PC-9 (cell line): Measurements from ENCODE around the gene CFAP91. TPM values are rescaled to one million over a fixed set of nuclear protein-coding genes. Genes with fewer than 3 reads are reported as not detected.

Experiments
- BruUV-seq: library from RNA; stranded (reverse); fragments of 400-500 nt; replicated peaks from 2 replicates; lab custom pipeline; 2021; lab: Mats Ljungman, UMichigan
- CTCF ChIA-PET: fragments of 300-600 bp; sonication (Branson Sonifier 250); formaldehyde crosslinking; loops from one replicate; lab custom pipeline; 2022; ENCODE audit warnings: antibody characterized with exemption; lab: Charles Lee
- POLR2A ChIA-PET: fragments of 300-600 bp; sonication (Branson Sonifier 250); formaldehyde crosslinking; loops from one replicate; lab custom pipeline; 2022; ENCODE audit warnings: antibody characterized with exemption; ENCODE audit not compliant: unreplicated experiment; lab: Charles Lee
- DNase-seq, 2 experiments: peaks; one replicate each; pipeline versions ENCODE4 v3.0.0 to v3.0.0-alpha.2; 2015 to 2022; ENCODE audit warnings: mixed read lengths in 1 of 2
- H2AFZ ChIP-seq: fragments of 200-600 bp; sonication (generic); 2 replicates; pipeline ENCODE4 v1.8.1; 2017; ENCODE audit warnings: antibody characterized with exemption
- H3F3A ChIP-seq: fragments of 200-600 bp; sonication (generic); 2 replicates; pipeline ENCODE4 v1.8.1; 2017; ENCODE audit warnings: antibody characterized with exemption, mild to moderate bottlenecking, low read depth; ENCODE audit not compliant: insufficient read depth
- H3K27ac ChIP-seq: fragments of 200-600 bp; sonication (generic); 2 replicates; pipeline ENCODE4 v1.6.1; 2016; ENCODE audit warnings: mixed run types
- H3K27me3 ChIP-seq: fragments of 200-600 bp; sonication (generic); 2 replicates; pipeline ENCODE4 v1.6.1; 2016; ENCODE audit warnings: low read depth, mixed run types; ENCODE audit not compliant: insufficient read depth
- H3K36me3 ChIP-seq: fragments of 200-600 bp; sonication (generic); 2 replicates; pipeline ENCODE4 v1.6.1; 2016; ENCODE audit warnings: low read depth, mixed run types
- H3K4me1 ChIP-seq: fragments of 200-600 bp; sonication (generic); replicated peaks from 2 replicates; pipeline ENCODE4 v1.6.1; 2016; ENCODE audit warnings: mixed run types; ENCODE audit not compliant: insufficient read depth
- H3K4me2 ChIP-seq: fragments of 200-600 bp; sonication (generic); 2 replicates; pipeline ENCODE4 v1.6.1; 2017; ENCODE audit warnings: mixed run types
- H3K4me3 ChIP-seq: fragments of 200-600 bp; sonication (generic); 2 replicates; pipeline ENCODE4 v1.6.1; 2016; ENCODE audit warnings: mixed run types
- H3K79me2 ChIP-seq: fragments of 200-600 bp; sonication (generic); 2 replicates; pipeline ENCODE4 v1.6.1; 2017; ENCODE audit warnings: low read depth, mixed run types
- H3K9me2 ChIP-seq: fragments of 200-600 bp; sonication (generic); 2 replicates; pipeline ENCODE4 v1.8.1; 2017; ENCODE audit warnings: mild to moderate bottlenecking; ENCODE audit not compliant: insufficient read depth
- H3K9me3 ChIP-seq: fragments of 200-600 bp; sonication (generic); 2 replicates; pipeline ENCODE4 v1.8.1; 2016; ENCODE audit warnings: low read depth; ENCODE audit not compliant: insufficient read depth
- H4K20me1 ChIP-seq: fragments of 200-600 bp; sonication (generic); 2 replicates; pipeline ENCODE4 v1.8.1; 2017; ENCODE audit not compliant: insufficient read depth
- CTCF ChIP-seq: fragments of 200-600 bp; sonication (generic); conservative IDR thresholded peaks from 2 replicates; pipeline ENCODE4 v1.6.1; 2017; ENCODE audit warnings: mixed run types, antibody characterized with exemption, mild to moderate bottlenecking, moderate library complexity
- EZH2 ChIP-seq: fragments of 200-600 bp; sonication (generic); IDR thresholded peaks from 2 replicates; pipeline ENCODE4 v1.8.0; 2017; ENCODE audit warnings: antibody characterized with exemption, low read depth
- intact Hi-C: fragments of 100-400 bp; cut with micrococcal nuclease; formaldehyde crosslinking; loops from one replicate; pipeline ENCODE4 v1.10.0; 2022; ENCODE audit not compliant: unreplicated experiment
- total RNA-seq: library from RNA; stranded (reverse); gene quantifications from 2 replicates; pipeline ENCODE4 v1.2.3, GENCODE V29; 2021

The CFAP91 gene
- total RNA-seq, 1 experiment from 2014 or later: 1.2 TPM

- H3K27ac ChIP-seq: no peak overlapping the region
- H3F3A ChIP-seq: no peaks in the 10 kb centered on the region
- intact Hi-C loops: loop anchor here (2.0 to 10.0 kb wide), 2 partner anchors 155 to 579 kb away; no protein-coding TSS in a partner anchor
- peaks cover 18% of the 10 kb centered on the region for H3K79me2 ChIP-seq
- H4K20me1 ChIP-seq: 0 out of 2 replicates have a peak, but pooled peaks cover 2% of the 10 kb centered on the region
- no peak overlapping the region for H3K4me3 ChIP-seq
- H3K27me3 ChIP-seq: no peaks in the 10 kb centered on the region
- no peaks in the 10 kb centered on the region for H3K9me3 ChIP-seq
- BruUV-seq: no TSS peak
- peaks cover 15% of the 10 kb centered on the region for H3K4me1 ChIP-seq
- no peak for DNase-seq
- no peaks in the 10 kb centered on the region for H3K9me2 ChIP-seq
- ChIA-PET POLR2A (no interaction called here), CTCF (no interaction called here)
- no peak overlapping the region for H2AFZ ChIP-seq
- TF ChIP-seq EZH2 (no peak), CTCF (no peak)
- H3K36me3 ChIP-seq: 0 out of 2 replicates have a peak, but pooled peaks cover 3% of the 10 kb centered on the region
- no peak overlapping the region for H3K4me2 ChIP-seq
Observed at GRCh38 chr3:119679874-119680273, 22.9 kb upstream of the CFAP91 start.

DNA sequence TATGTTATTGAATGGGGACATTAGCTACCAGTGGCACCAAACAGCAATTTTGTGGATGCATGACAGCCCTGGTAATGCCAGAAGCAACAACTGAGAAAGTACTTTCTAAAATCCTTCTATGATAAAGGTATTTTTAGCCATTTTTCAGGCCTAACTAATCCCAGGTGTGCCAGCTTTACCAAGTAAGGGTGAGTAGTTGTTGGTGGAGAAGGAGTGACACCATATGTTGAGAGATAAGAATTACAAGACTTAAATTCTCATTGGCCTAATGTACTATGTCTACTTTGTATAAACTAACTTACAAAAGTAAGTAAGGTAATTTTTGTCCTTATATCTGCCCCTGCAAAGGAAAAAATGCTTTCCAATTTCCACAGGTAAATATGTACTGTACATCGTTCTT lies 21.5 kb upstream of the CFAP91 start:
- BruUV-seq: no TSS peak
- no peaks in the 10 kb centered on the region for H3F3A ChIP-seq
- no peak for DNase-seq
- TF ChIP-seq EZH2 (no peak), CTCF (peak; percentile 62)
- H2AFZ ChIP-seq: no peak overlapping the region
- no peaks in the 10 kb centered on the region for H3K36me3 ChIP-seq
- peaks cover 7% of the 10 kb centered on the region for H3K4me1 ChIP-seq
- intact Hi-C loops: loop anchor here (1.0 to 2.0 kb wide), 3 partner anchors 502 to 797 kb away; no protein-coding TSS in a partner anchor
- H3K4me3 ChIP-seq: no peak overlapping the region
- H4K20me1 ChIP-seq: no peaks in the 10 kb centered on the region
- POLR2A ChIA-PET: no interaction called here
- no peaks in the 10 kb centered on the region for H3K9me2 ChIP-seq
- no peaks in the 10 kb centered on the region for H3K27me3 ChIP-seq
- H3K4me2 ChIP-seq: no peak overlapping the region
- peaks cover 4% of the 10 kb centered on the region for H3K79me2 ChIP-seq
- H3K9me3 ChIP-seq: no peaks in the 10 kb centered on the region
- CTCF ChIA-PET: no interaction called here
- no peak overlapping the region for H3K27ac ChIP-seq

DNA sequence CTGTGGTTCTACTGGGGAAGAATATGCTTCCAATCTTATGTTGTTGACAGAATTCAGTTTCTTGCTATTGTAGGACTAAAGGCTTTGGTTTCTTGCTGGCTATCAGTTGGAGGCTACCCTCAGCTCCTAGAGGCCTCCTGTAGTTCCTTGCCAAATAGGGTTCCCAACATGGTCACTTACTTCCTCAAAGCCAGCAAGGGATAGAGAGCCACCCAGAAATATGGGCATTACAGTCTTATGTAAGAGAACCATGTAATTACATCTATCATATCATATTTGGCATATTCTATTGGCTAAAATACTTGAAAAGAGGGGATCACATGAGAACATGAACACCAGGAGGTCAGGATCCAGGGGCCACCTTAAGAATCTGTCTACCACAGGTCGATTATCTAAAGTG lies 19.4 kb upstream of the CFAP91 start:
- DNase-seq: no peak
- no peaks in the 10 kb centered on the region for H3K4me1 ChIP-seq
- CTCF ChIA-PET: interaction anchor here (0.6 to 1.0 kb wide), 2 partner anchors 500 to 1470 kb away, joined by 3 to 4 read pairs; no protein-coding TSS in a partner anchor
- intact Hi-C loops: no loop called here
- H3K36me3 ChIP-seq: no peaks in the 10 kb centered on the region
- no peaks in the 10 kb centered on the region for H3K27me3 ChIP-seq
- TF ChIP-seq EZH2 (no peak), CTCF (no peak)
- H3K79me2 ChIP-seq: no peaks in the 10 kb centered on the region
- no peak overlapping the region for H3K4me3 ChIP-seq
- no peak overlapping the region for H2AFZ ChIP-seq
- H3K9me2 ChIP-seq: no peaks in the 10 kb centered on the region
- no peaks in the 10 kb centered on the region for H3K9me3 ChIP-seq
- no peaks in the 10 kb centered on the region for H3F3A ChIP-seq
- POLR2A ChIA-PET: no interaction called here
- no TSS peak for BruUV-seq
- no peaks in the 10 kb centered on the region for H4K20me1 ChIP-seq
- no peak overlapping the region for H3K4me2 ChIP-seq
- H3K27ac ChIP-seq: no peak overlapping the region
